H9 (cell line): ENCODE data around the gene RFFL. TPM values are rescaled to one million over a fixed set of nuclear protein-coding genes. Genes with fewer than 3 reads are reported as not detected.

ENCODE experiments used
- DNase-seq: peaks from one replicate; pipeline ENCODE4 v3.0.0-alpha.2; 2017
- H2AFZ ChIP-seq: one replicate; pipeline ENCODE4 v1.6.1; 2013; ENCODE audit warnings: mild to moderate bottlenecking, low read length, control low read depth, moderate library complexity
- H2AK5ac ChIP-seq: 2 replicates; pipeline ENCODE4 v1.6.1; 2013; ENCODE audit warnings: low read length, control low read depth, mixed read lengths; ENCODE audit not compliant: insufficient read length
- H2BK120ac ChIP-seq: one replicate; pipeline ENCODE4 v1.6.1; 2013; ENCODE audit warnings: low read depth, mild to moderate bottlenecking, low read length, control low read depth, inconsistent platforms; ENCODE audit not compliant: poor library complexity, severe bottlenecking
- H2BK12ac ChIP-seq: 2 replicates; pipeline ENCODE4 v1.6.1; 2013; ENCODE audit warnings: low read length, control low read depth, mixed read lengths, low read depth; ENCODE audit not compliant: insufficient read length
- H2BK15ac ChIP-seq: 2 replicates; pipeline ENCODE4 v1.6.1; 2013; ENCODE audit warnings: low read depth, low read length, control low read depth
- H2BK20ac ChIP-seq: one replicate; pipeline ENCODE4 v1.6.1; 2013; ENCODE audit warnings: low read depth, mild to moderate bottlenecking, low read length, control low read depth, inconsistent platforms; ENCODE audit not compliant: poor library complexity, severe bottlenecking
- H2BK5ac ChIP-seq: 2 replicates; pipeline ENCODE4 v1.6.1; 2013; ENCODE audit warnings: low read length, control low read depth, mixed read lengths; ENCODE audit not compliant: insufficient read length
- H3K14ac ChIP-seq: 2 replicates; pipeline ENCODE4 v1.6.1; 2013; ENCODE audit warnings: low read length, control low read depth; ENCODE audit not compliant: insufficient read depth
- H3K18ac ChIP-seq: 2 replicates; pipeline ENCODE4 v1.6.1; 2013; ENCODE audit warnings: low read depth, mild to moderate bottlenecking, mixed read lengths, low read length, control low read depth; ENCODE audit not compliant: insufficient read length
- H3K23ac ChIP-seq: 2 replicates; pipeline ENCODE4 v1.6.1; 2013; ENCODE audit warnings: low read length, control low read depth, mixed read lengths, low read depth; ENCODE audit not compliant: insufficient read length
- H3K23me2 ChIP-seq: 2 replicates; pipeline ENCODE4 v1.6.1; 2013; ENCODE audit warnings: low read depth, mild to moderate bottlenecking, mixed read lengths, low read length, control low read depth; ENCODE audit not compliant: insufficient read length, poor library complexity, severe bottlenecking
- H3K27ac ChIP-seq: 2 replicates; pipeline ENCODE4 v1.5.1; 2013; ENCODE audit warnings: low read length, control low read depth, mixed read lengths, low read depth; ENCODE audit not compliant: insufficient read length
- H3K27me3 ChIP-seq: 2 replicates; pipeline ENCODE4 v1.6.1; 2013; ENCODE audit warnings: low read length, control low read depth, inconsistent platforms; ENCODE audit not compliant: insufficient read depth
- H3K4ac ChIP-seq: 2 replicates; pipeline ENCODE4 v1.6.1; 2013; ENCODE audit warnings: low read depth, mild to moderate bottlenecking, control low read depth, inconsistent platforms, low read length, moderate library complexity
- H3K4me1 ChIP-seq: 2 replicates; pipeline ENCODE4 v1.6.1; 2013; ENCODE audit warnings: low read length, control low read depth, inconsistent platforms; ENCODE audit not compliant: insufficient read depth
- H3K4me2 ChIP-seq: 2 replicates; pipeline ENCODE4 v1.6.1; 2013; ENCODE audit warnings: low read length, control low read depth, mixed read lengths; ENCODE audit not compliant: insufficient read length, insufficient read depth
- H3K56ac ChIP-seq: 2 replicates; pipeline ENCODE4 v1.6.1; 2013; ENCODE audit warnings: low read depth, mild to moderate bottlenecking, mixed read lengths, low read length, control low read depth; ENCODE audit not compliant: insufficient read length
- H3K79me1 ChIP-seq: 2 replicates; pipeline ENCODE4 v1.6.1; 2013; ENCODE audit warnings: low read depth, mild to moderate bottlenecking, moderate library complexity, low read length, control low read depth, inconsistent platforms; ENCODE audit not compliant: insufficient read depth, poor library complexity, severe bottlenecking
- H3K79me2 ChIP-seq: 2 replicates; pipeline ENCODE4 v1.6.1; 2013; ENCODE audit warnings: low read length, control low read depth, inconsistent platforms; ENCODE audit not compliant: insufficient read depth
- H3K9ac ChIP-seq: 2 replicates; pipeline ENCODE4 v1.6.1; 2013; ENCODE audit warnings: low read length, control low read depth, mixed read lengths; ENCODE audit not compliant: insufficient read length; ENCODE audit errors: extremely low read depth
- H3K9me3 ChIP-seq: one replicate; pipeline ENCODE4 v1.6.1; 2013; ENCODE audit warnings: low read depth, low read length, inconsistent platforms; ENCODE audit not compliant: control insufficient read depth
- H3T11ph ChIP-seq: one replicate; pipeline ENCODE4 v1.6.1; 2013; ENCODE audit warnings: mild to moderate bottlenecking, low read length, control low read depth, inconsistent platforms
- H4K20me1 ChIP-seq: one replicate; pipeline ENCODE4 v1.6.1; 2013; ENCODE audit not compliant: control insufficient read depth, insufficient read length, insufficient read depth
- H4K5ac ChIP-seq: 2 replicates; pipeline ENCODE4 v1.6.1; 2013; ENCODE audit warnings: low read depth, mild to moderate bottlenecking, mixed read lengths, low read length, control low read depth; ENCODE audit not compliant: insufficient read length
- H4K8ac ChIP-seq: replicated peaks from 2 replicates; pipeline ENCODE4 v1.6.1; 2013; ENCODE audit warnings: low read length, control low read depth, mixed read lengths, low read depth; ENCODE audit not compliant: insufficient read length
- H4K91ac ChIP-seq: 2 replicates; pipeline ENCODE4 v1.6.1; 2013; ENCODE audit warnings: low read depth, mild to moderate bottlenecking, moderate library complexity, mixed read lengths, low read length, control low read depth; ENCODE audit not compliant: insufficient read length
- H3K27ac Mint-ChIP-seq, 3 experiments: 2 replicates in 2 of 3; 3 replicates in 1 of 3; pipeline ENCODE4 v1.8.0; 2020 to 2021; ENCODE audit warnings: mixed read lengths in 3 of 3, mild to moderate bottlenecking in 1 of 3, moderate library complexity in 1 of 3
- H3K27me3 Mint-ChIP-seq: 2 replicates; pipeline ENCODE4 v1.8.0; 2021; ENCODE audit warnings: low read depth, mild to moderate bottlenecking, moderate library complexity, mixed read lengths
- H3K36me3 Mint-ChIP-seq, 3 experiments: 2 replicates in 2 of 3; 3 replicates in 1 of 3; pipeline ENCODE4 v1.8.0; 2020 to 2021; ENCODE audit warnings: low read depth in 3 of 3, mixed read lengths in 3 of 3; ENCODE audit not compliant: insufficient read depth in 1 of 3
- H3K4me1 Mint-ChIP-seq, 2 experiments: 2 replicates each; pipeline ENCODE4 v1.8.0; 2020; ENCODE audit warnings: mixed read lengths in 2 of 2
- H3K4me3 Mint-ChIP-seq, 2 experiments: 2 replicates in 1 of 2; 3 replicates in 1 of 2; pipeline ENCODE4 v1.8.0; 2020 to 2021; ENCODE audit warnings: mild to moderate bottlenecking in 2 of 2, mixed read lengths in 2 of 2, moderate library complexity in 1 of 2
- H3K9me3 Mint-ChIP-seq, 2 experiments: 2 replicates in 1 of 2; 3 replicates in 1 of 2; pipeline ENCODE4 v1.8.0; 2020; ENCODE audit warnings: mild to moderate bottlenecking in 2 of 2, mixed read lengths in 2 of 2, moderate library complexity in 1 of 2
- WGBS: extraction: QIAGEN DNeasy Blood & Tissue Kit; methylation state at CpG from one replicate; pipeline ENCODE4 v1.1.7; 2013; ENCODE audit warnings: missing lambda C conversion rate, low lambda C conversion rate, mixed read lengths; ENCODE audit not compliant: insufficient read length; ENCODE audit errors: extremely low coverage; 5-methylcytosine and 5-hydroxymethylcytosine counted together
- total RNA-seq: library from RNA; stranded (reverse); gene quantifications from 2 replicates; pipeline ENCODE4 v1.2.1, GENCODE V29; 2021
- TF ChIP-seq, protein P1 (sequence below): fragments of 200-600 bp; sonication (generic); conservative IDR thresholded peaks from 3 replicates; pipeline ENCODE4 v1.8.0; 2021; ENCODE audit warnings: antibody characterized with exemption, mild to moderate bottlenecking

RFFL gene
- total RNA-seq, 1 experiment from 2014 or later = 21.1 TPM

DNA sequence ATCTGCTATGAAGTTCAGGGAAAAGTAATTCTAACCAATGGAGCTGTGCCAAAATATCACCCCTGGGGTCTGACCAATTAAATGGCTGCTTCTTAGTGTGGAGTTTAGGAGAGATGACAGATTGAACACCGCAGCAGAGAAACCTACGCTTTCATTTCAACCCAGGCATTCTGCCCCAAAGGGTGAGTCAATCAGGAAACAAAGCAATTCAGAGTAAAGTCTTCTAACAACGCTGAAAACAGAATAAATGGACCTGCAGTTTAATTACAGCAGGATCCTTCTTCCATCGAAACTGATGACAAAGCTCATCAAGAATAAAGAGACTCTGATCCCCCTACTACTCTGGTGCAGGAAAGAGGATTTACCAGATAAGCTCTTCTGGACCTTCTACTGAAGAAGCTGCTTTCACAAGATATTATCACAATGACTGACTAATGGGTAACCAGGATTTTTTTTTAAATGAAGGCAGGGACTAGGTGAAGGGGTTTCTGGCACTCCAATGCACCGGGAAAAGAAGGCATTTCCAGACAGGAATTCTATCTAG, 16.7 kb downstream of the RFFL start:
- H3K79me2 ChIP-seq = no peaks in the 10 kb centered on the region
- H2BK20ac ChIP-seq = no peak overlapping the region
- Mint-ChIP-seq H3K27ac (no peak overlapping the region), H3K4me1 (peaks cover 10 to 12% of the 10 kb centered on the region in 2 experiments), H3K27me3 (no peaks in the 10 kb centered on the region), H3K4me3 (no peak overlapping the region), H3K9me3 (no peaks in the 10 kb centered on the region), H3K36me3 (0 out of 7 replicates have a peak, but pooled peaks cover 0 to 4% (median 0%) of the 10 kb centered on the region in 3 experiments)
- TF ChIP-seq, protein P1, sequence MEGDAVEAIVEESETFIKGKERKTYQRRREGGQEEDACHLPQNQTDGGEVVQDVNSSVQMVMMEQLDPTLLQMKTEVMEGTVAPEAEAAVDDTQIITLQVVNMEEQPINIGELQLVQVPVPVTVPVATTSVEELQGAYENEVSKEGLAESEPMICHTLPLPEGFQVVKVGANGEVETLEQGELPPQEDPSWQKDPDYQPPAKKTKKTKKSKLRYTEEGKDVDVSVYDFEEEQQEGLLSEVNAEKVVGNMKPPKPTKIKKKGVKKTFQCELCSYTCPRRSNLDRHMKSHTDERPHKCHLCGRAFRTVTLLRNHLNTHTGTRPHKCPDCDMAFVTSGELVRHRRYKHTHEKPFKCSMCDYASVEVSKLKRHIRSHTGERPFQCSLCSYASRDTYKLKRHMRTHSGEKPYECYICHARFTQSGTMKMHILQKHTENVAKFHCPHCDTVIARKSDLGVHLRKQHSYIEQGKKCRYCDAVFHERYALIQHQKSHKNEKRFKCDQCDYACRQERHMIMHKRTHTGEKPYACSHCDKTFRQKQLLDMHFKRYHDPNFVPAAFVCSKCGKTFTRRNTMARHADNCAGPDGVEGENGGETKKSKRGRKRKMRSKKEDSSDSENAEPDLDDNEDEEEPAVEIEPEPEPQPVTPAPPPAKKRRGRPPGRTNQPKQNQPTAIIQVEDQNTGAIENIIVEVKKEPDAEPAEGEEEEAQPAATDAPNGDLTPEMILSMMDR = no peak
- H4K5ac ChIP-seq = no peak overlapping the region
- H4K20me1 ChIP-seq = no peaks in the 10 kb centered on the region
- H3K56ac ChIP-seq = no peak overlapping the region
- H4K91ac ChIP-seq = no peak overlapping the region
- no peaks in the 10 kb centered on the region for H3K4me1 ChIP-seq
- H2BK15ac ChIP-seq = no peak overlapping the region
- H3K27me3 ChIP-seq = no peaks in the 10 kb centered on the region
- no peak overlapping the region for H2BK5ac ChIP-seq
- H3T11ph ChIP-seq = no peak overlapping the region
- DNase-seq = no peak
- no peak overlapping the region for H2AK5ac ChIP-seq
- no peak overlapping the region for H3K23ac ChIP-seq
- no peak overlapping the region for H3K27ac ChIP-seq
- no peak overlapping the region for H2AFZ ChIP-seq
- H3K23me2 ChIP-seq = no peaks in the 10 kb centered on the region
- H4K8ac ChIP-seq = no peak overlapping the region
- no peak overlapping the region for H3K18ac ChIP-seq
- no CpG with 5 or more reads among the region's 5 CpGs for WGBS
- H2BK120ac ChIP-seq = no peak overlapping the region
- no peak overlapping the region for H3K14ac ChIP-seq
- no peaks in the 10 kb centered on the region for H3K9me3 ChIP-seq
- no peak overlapping the region for H3K4me2 ChIP-seq
- no peaks in the 10 kb centered on the region for H3K79me1 ChIP-seq
- no peak overlapping the region for H2BK12ac ChIP-seq
- no peak overlapping the region for H3K9ac ChIP-seq
- no peak overlapping the region for H3K4ac ChIP-seq
